ENCODE measurements around the gene ST6GAL1.

DNA sequence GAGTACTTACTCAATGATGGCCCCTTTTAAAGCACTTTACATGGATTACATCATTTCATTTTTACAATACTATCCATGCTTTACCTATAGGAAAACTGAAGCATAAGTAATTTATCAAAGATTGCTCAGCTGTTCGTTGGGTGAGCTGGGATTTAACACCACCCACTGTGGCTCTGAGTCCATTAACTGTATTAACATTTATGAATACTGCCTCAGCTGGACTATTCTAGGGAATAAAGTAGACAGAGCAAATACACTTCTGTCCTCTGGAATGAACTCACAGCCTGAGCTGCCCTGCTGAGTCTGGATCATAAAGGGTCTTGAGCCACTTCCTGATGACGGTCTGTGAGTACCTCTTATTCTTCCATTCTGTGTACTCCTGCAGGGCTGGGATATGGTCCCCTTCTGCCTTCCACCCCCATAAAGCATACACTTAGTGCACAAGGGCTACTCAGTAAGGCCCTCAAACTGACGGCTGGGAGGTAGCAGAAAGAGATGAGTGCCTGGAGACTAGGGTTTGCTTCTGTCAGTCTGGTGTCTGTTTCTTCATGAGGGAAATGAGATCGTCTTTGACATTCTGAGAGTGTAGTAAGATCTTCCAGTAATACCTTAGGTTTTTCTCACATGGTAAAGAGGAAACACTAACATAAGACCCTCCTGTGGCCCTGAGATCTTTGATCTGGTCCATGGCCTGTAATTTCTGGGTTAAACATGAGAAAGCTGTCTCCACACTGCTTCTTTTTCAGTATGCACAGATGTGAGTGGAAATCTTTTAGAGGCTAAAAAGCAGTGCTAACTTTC lies 12.6 kb upstream of the ST6GAL1 start:
- TF ChIP-seq POLR2A (IDR thresholded peaks at IDR 0.05; ENCODE audit: extremely low read depth, insufficient read length), result no peak
- TF ChIP-seq, protein P1, sequence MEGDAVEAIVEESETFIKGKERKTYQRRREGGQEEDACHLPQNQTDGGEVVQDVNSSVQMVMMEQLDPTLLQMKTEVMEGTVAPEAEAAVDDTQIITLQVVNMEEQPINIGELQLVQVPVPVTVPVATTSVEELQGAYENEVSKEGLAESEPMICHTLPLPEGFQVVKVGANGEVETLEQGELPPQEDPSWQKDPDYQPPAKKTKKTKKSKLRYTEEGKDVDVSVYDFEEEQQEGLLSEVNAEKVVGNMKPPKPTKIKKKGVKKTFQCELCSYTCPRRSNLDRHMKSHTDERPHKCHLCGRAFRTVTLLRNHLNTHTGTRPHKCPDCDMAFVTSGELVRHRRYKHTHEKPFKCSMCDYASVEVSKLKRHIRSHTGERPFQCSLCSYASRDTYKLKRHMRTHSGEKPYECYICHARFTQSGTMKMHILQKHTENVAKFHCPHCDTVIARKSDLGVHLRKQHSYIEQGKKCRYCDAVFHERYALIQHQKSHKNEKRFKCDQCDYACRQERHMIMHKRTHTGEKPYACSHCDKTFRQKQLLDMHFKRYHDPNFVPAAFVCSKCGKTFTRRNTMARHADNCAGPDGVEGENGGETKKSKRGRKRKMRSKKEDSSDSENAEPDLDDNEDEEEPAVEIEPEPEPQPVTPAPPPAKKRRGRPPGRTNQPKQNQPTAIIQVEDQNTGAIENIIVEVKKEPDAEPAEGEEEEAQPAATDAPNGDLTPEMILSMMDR (IDR thresholded peaks at IDR 0.05; ENCODE audit: low read depth, low read length), result no peak
- no peak for TF ChIP-seq MAX (IDR thresholded peaks at IDR 0.05; ENCODE audit: low read depth, low read length)

All from NB4 (cell line).